OCI-LY7 (cell line): Measurements from ENCODE around the gene SRSF10.

ENCODE experiments used
- EZH2phosphoT487 ChIP-seq: fragments of 200-600 bp; sonication (generic); IDR thresholded peaks from 2 replicates; pipeline ENCODE4 v1.6.1; 2018; ENCODE audit warnings: low read depth, borderline replicate concordance, mild to moderate bottlenecking, mixed run types, antibody characterized with exemption, low read length, moderate library complexity, mixed read lengths
- TF ChIP-seq, protein P1 (sequence below): fragments of 200-600 bp; sonication (generic); conservative IDR thresholded peaks from 2 replicates; pipeline ENCODE4 v1.5.1; 2014; ENCODE audit warnings: mild to moderate bottlenecking, antibody characterized with exemption, low read length, moderate library complexity, mixed read lengths

DNA sequence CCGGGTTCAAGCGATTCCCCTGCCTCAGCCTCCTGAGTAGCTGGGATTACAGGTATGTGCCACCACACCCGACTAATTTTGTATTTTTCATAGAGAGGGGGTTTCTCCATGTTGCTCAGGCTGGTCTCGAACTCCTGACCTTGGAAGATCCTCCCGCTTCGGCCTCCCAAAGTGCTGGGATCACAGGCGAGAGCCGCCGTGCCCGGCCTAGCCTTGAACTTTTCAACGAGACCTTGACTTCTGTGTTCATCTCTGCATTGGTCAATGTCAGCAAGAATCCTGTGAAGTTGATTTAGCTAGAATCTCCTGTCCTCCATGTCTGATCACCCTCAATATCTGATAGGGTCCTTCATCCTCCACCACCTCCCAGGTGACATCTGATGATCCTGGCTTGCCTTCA is 55.5 kb downstream of the SRSF10 start:
- TF ChIP-seq, protein P1, sequence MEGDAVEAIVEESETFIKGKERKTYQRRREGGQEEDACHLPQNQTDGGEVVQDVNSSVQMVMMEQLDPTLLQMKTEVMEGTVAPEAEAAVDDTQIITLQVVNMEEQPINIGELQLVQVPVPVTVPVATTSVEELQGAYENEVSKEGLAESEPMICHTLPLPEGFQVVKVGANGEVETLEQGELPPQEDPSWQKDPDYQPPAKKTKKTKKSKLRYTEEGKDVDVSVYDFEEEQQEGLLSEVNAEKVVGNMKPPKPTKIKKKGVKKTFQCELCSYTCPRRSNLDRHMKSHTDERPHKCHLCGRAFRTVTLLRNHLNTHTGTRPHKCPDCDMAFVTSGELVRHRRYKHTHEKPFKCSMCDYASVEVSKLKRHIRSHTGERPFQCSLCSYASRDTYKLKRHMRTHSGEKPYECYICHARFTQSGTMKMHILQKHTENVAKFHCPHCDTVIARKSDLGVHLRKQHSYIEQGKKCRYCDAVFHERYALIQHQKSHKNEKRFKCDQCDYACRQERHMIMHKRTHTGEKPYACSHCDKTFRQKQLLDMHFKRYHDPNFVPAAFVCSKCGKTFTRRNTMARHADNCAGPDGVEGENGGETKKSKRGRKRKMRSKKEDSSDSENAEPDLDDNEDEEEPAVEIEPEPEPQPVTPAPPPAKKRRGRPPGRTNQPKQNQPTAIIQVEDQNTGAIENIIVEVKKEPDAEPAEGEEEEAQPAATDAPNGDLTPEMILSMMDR, result no peak
- TF ChIP-seq EZH2phosphoT487, result no peak
